HG03342 (cell line): ENCODE data around the gene PPL.
"Not testable (repeated sequence)": the region's sequence is repeated elsewhere in the genome, so short reads cannot be mapped to it uniquely, and the experiment has no call there.

ENCODE experiments used
- ATAC-seq: cut with Tn5 transposase; IDR thresholded peaks from one replicate; pipeline ENCODE4 v1.9.1; 2021; ENCODE audit warnings: mild to moderate bottlenecking, moderate library complexity; ENCODE audit not compliant: unreplicated experiment

PPL gene

DNA sequence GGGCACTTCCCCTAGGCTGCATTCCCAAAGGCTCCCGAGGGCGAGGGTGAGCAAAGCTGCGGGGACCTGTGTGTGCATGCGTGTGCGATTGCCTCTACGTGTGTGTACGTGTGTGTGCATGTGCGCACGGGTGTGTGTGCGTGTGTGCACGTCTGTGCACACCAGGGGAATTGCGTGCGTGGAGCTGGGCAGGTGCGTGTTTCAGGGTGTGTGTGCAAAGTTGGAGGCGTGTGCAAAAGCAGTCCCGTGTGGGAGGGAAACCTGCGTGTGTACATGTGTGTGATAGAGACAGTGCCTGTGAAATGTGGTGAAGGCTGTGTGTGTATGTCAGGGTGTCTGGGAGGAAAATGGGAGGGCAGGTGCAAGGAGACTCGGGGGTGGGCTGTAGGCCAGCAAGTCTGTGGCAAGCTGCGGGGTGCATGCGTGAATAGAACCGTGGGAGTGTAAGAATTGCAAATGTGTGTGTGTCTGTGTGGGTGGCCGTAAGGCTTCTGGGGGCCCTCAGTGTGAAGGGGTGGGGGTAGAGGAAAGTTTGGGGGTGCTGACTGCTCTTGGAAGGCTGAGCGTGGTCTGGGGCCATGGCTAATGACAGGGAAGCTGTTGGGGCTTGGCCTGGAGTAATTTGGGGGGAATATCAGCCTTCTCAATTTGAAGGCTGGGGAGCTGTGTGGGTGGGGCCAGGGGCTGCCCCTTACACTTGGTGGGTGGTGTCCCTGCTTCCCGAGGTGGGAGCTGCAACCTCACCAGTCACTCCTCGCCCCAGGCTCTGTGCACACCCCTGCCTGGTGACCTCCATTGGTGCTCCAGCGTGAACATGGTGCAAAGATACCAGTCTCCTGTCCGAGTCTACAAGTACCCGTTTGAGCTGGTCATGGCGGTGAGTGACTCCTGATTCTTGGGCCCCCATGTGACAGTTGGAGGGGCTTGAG, 21.8 kb upstream of the PPL start:
- no peak for ATAC-seq

DNA sequence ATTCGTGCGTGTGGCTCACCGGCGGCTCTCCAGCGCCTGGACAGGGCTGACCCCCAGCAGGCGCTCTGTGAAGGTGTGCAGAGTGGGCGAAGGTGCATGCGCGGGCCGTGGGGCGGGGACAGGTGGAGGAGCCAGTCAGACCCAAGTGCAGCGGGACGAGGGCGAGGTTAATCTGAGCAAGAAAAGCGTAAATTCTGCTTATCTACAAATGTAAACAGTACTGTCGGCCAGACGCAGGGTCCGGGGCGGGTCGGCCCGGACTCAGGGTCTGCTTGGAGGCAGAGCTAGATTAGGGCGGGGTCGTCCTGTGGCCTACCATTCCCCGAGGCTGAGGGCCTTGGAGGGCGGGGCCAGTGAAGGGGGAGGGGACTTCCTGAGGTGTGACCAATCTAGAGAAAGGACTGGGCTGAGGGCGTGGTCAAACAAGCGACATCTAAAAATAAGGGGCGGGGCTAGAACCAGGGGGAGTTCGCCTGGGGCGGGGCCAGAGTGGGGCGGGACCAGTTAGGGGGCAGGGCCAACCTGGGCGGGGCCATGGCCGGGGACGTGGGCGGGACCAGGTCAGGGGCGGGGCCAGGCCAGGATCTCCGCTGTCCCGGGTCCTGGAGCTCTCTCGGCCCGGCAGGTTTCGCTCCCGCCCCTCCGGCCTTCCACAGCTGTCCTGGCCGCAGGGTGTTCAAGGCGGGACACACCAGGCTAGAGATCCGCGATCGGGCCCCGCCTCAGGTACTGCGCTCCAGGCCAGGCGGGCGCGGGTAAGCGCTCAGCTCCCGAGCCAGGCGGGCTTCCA, 21.0 kb upstream of the PPL start, which contains the start of gene SEC14L5:
Gene SEC14L5 (plus strand): TSS at position 611 of the 790 bp plus-strand sequence. CDS start 994 bp downstream, outside the sequence.
- peak; percentile 57 for ATAC-seq

DNA sequence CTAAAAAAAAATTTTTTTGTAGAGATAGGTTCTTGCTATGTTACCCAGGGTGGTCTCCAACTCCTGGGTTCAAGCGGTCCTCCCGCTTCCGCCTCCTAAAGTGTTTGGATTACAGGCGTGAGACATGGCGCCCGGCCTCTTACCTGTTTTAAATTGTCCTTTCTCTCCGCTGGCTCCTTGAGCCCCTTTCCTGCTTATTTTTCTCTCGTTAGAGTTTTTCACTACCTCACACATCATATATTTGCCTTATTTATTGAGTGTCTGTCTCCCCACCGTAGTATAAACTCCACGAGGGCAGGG, 20.4 kb upstream of the PPL start:
- ATAC-seq = no peak

DNA sequence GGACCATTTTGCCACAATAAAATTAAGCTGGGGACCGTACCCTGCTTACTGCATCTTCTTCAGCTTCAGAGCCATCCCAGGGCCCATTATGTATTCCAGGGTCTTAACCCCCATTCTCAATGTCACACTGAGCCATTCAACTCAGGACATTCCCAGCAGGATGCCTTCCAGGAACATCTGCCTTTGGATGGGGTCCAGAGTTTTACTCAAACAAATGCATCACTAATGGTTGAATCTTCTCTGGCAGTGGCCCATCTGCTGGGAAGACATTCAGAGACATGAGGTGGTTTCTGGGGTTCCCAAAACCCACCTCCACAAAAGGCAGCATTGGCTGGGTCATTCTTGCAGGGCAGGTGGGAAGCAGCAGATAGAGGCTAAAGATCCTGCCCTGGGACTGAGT, 17.8 kb upstream of the PPL start:
- no peak for ATAC-seq

DNA sequence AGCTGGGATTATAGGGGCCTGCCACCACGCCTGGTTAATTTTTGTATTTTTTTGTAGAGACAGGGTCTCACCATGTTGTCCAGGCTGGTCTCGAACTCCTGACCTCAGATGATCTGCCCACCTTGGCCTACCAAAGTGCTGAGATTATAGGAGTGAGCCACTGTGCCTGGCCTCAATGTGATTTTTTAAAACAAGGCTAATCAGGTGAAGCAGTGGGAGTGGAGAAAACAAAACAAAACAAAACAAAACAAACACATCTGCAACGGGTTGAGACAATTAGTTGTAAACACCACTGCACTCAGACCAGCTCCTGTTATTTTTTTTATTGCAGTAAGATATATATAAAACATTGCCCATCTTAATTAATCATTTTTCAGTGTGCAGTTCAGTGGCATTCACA, 14.6 kb upstream of the PPL start:
- not testable (repeated sequence) for ATAC-seq

DNA sequence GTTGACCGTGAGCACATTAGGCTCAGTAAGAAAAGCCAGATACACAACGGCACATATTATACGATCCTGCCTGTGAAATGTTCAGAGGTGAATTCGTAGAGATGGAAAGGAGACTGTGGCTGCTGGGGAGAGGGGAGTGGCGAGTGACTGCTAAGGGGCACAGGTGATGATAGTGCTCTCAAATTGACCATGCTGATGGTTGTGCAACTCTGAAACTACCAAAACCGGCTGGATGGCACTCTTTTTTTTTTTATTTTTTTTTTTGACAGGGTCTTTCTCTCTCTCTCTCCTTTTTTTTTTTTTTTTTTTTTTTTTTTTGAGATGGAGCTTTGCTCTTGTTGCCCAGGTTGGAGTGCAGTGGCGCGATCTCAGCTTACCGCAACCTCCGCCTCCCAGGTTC, 13.0 kb upstream of the PPL start:
- ATAC-seq = no peak

DNA sequence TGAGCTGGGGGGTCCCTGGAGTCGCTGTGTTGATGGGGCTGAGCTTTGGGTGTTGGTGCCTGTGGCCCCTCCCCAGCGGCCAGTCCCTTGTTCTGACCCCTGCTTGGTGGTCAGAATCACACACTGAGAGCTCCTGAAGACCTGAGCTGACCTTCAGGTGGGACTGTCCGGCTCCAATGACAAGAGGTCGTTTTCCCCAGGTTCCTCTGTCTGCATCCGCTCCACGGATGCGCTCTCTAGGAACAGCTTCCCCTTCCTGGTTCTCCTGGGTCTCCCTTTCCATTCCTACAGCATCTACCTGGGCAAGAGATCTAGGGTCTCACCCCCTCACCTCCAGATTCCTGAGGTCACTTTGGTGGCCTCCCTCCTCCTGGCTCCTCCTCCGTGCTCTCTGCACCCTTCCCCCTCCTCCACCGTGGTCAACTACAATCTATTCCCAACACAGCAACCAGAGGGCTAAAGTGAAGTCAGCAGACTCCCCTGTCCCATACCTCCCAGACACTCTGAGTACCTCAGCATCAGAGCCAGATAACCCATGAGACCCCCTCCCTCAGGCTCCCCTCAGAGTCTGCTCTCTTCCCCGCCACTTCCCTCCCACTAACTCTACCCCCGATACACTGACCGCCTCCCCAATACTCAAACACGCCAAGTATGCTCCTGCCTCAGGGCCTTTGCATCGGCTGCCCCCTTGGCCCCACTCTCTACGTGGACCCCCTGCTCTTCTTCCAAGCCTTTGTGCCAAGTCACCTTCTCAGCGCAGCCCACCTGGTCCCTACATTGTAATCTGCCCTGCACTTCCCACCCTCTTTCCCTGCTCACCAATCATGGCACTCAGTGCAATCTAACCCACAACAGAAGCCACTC, 12.2 kb upstream of the PPL start:
- ATAC-seq = no peak

DNA sequence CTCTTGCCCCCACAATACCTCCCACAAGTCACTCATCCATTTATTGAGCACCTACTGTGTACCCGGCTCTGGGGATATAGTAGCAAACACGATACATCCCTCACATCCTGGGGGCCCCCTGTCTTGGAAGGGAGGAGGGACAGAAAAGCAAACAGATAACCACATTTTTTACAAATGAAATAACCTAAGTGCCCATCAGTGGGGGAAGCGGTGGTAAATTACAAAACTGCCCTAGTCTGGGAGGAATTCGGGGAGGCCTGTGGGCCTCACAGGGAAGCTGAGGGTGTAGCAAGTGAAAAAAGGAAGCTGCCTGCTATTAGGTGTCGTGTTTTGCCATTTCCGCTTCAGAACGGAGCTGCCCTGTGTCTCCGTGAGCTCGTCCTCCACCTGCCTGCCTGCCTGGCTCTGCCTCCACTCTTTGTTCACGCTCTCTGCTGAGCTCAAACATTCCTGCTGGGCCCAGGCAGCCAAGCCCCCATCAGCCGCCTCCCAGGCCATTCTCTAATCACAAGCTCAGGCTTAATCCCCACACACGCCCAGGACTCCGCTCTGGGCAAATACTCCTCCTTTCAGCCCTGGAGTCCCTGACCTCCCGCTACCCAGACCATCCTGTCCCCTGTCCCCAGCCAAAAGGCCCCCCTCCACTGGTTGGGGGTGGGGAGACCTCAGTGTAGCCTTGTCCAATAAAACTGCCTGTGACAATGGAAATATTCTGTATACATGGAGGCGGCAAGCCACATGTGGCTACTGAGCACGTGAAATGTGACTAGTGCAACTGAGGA, 11.0 kb upstream of the PPL start:
- no peak for ATAC-seq

DNA sequence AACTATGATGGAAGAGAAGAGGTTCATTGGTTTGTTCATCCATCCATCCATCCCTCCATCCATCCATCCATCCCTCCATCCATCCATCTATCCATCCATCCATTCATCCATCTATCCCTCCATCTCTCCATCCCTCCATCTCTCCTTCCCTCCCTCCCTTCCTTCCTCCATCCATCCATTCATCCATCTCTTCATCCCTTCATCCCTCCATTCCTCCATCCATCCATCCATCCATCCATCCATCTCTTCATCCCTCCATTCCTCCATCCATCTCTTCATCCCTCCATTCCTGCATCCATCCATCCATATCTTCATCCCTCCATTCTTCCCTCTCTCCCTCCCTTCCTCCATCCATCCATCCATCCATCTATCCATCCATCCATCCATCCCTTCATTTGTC, 10.0 kb upstream of the PPL start:
- ATAC-seq = no peak

DNA sequence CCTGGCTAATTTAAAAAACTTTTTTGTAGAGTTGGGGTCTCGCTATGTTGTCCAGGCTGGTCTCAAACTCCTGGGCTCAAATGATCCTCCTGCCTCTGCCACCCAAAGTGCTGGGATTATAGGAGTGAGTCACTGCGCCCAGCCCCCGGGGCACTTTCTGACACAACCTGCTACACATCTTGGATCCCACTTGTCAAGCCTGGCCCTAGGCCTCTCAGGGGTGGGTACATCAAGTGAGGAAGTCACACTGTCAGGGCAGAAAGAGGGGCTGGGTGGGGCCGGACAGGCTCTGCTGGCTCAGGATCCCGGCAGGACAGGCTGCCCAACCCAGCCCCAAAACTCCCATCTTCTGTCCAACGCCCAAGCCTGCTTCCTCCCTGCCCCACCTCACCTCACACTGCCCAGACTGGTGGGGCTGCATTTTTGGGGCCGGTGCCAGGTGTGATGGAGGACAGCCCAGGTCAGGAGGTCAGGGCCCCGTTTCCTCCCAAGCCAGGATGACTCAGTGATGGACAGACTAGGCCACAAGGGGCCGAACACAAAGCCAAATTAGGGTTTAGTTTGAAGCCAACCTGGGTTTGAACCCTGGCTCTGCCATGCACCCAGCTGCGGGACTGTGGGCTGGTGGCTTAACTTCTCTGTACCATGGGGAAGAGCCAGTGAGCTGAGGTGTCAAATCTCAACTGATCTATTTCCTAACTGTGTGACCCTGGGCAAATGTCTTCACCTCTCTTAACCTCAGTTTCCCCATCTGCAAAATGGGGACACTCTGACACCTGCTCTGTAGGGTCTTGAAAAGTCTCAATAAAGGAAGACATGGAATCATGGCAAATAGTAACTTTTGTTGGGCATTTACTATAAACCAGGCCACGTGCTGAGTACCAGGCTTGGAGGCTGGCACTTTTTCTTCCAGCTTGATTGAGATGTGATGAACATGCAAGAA, 8.9 kb upstream of the PPL start:
- ATAC-seq = no peak

DNA sequence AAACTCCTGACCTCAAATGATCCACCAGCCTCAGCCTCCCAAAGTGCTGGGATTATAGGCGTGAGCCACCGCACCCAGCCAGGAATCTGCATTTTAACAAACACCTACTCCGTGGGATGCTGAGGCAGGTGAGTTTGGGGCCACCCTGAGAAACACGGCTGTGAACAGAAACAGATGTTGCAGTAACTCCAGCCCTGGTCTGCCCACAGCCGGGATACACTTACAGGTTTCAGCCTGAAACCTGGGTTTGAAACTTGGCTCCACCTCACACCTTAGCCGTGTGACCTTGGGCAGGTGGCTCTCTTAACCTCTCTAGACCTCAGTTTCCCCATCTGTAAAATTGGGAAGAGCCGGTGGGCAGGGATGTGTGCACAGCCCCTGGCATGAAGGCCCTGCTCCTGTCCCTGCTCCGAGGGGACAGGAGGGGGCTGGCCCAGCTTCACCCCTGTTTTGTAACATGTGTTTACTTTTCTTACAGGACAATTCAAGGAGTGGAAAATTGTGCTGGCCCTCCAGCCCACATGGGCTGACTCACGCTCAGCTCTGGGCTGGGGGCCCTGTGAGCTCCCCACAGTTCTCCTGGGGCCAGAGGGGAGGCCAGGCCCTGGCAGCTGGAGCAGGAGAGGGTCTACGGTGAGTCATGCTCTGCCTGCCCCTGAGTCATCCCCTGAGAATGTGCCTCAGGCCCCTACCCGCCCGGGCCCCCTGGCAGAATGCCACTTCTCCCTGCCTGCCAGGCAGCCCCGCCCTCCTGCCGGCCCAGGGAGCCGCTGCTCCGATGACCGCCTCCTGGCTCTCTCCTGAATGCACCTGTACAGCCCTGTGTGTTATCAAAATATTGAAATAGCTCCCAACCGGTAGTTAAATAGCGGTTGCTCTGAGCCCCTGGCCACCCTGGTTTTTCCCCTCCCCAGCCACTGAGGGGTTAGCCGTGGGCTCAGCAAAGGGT, 7.7 kb upstream of the PPL start:
- ATAC-seq = no peak

DNA sequence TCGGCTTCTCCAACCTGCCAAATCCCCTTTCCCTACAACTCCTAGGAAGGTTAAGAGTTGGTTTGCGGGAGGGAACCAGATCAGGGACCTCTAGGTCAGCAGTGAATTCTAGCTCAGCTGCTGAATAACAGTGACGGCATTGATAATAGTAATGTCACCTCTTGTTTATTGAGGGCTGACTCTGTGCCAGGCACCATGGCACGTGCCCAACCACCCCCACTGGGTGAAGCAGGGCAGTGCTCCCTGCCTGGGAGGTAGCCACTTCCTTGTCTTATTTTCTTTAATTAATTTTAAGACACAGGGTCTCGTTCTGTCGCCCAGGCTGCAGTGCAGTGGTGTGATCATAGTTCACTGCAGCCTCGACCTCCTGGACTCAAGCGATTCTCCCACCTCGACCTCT, 5.5 kb upstream of the PPL start:
- ATAC-seq = no peak

DNA sequence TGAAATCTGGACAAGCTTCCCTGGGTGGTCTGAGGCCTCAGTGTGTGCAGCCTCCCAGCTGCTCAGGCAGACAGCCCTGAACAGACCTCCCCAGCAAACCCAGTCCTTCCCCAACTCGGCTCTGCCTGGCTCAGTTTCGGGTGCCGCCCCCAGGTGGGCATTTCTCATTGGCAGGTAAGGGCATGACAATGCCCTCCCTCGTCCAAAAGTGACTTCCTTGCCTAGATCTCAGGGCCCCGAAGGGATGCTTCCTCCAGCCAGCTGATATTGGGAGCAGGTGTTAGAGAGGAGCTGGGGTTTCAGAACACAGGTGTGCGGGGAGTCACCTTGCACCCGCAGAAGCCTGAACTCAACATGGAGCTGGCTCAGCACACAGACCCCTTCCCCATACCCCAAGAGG, 3.8 kb upstream of the PPL start:
- ATAC-seq = no peak

DNA sequence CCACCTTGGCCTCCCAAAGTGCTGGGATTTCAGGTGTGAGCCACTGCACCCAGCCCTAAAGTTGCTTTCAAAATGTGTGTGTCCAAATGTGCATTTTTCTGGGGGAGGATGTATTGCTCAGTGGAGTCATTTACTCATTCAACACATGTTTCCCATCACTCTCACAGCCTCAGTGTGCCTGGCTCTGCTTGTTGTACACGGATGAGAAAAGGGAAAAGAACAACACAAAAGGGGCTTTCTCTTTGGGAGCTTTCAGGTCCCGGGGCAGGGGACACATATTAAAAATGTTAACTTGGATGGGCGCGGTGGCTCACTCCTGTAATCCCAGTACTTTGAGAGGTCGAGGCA, 1.7 kb upstream of the PPL start:
- ATAC-seq = no peak

DNA sequence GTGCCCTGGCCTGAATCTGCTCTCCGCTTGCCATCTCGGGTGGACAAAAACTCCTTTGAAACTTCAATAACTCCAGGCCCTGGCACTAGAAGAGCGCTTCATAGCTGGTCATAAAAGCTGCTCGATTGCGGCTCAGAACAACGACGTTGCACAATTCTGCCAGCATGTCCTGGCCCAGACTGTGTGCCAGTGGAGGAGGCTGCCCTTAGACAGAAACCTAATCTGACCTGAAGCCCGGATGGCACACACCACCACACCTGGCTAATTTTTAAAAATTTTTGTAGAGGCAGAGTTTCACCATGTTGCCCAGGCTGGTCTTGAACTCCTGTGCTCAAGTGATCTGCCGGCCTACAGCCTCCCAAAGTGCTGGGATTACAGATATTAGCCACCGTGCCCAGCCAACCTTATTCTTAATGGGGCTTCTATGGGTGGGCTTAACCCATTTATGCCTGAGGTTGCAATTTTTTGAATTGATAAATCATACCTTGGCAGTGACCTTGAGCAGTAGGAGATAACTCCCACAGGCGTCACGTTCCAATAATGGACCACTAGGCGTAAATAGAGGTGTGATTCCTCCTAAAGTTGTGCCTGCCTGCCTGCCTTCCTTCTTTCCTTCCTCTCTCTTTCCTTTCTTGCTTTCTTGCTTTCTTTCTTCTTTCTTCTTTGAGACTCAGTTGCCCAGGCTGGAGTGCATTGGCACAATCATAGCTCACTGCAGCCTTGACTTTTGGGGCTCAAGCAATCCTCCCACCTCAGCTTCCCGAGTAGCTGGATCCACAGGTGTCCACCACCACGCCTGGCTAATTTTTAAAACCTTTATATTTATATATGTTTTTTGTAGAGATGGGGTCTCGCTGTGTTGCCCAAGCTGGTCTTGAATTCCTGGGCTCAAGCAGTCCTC, 1.1 kb upstream of the PPL start:
- ATAC-seq = no peak

DNA sequence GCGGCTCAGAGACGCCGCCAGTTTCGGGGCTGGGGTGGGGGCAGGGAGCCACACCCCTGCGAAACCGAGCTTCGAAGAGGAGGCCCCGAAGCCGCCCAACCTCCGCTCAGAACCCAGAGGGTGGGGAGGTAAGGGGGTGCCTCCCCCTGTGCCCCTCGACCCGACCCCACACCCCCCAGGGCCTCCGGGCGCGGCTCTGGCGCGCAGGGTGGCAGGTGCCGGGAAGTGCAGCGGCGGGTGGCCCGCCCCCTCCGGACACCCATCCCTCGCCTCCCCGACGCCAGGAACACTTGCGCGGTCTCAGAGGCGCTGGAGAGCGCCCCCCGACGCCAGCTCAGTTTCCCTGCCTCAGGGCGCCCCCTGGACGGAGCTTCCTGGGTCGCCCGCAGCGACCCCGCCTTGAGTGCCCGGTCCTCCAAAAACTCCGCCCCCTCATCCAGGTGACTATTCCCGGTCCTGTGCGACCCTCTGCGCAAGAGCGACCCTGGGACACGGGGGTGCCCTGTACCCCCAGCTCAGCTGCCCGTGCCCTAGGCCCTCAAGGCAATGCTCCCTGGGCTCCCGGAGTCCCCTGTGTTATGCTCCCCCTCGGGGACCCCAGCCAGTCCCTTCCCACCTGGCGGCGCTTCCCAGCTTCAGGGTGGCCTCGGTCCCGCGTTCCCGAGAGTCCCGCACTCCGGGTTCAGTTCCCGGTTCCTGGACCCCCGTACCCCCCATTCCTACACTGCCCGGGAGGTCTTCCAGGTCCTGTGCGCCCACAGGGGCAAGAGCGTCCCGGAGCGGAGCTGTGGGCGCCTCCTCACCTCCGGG, 562 bp downstream of the PPL start:
- ATAC-seq = no peak
